Hepatocyte (in vitro differentiated cells): ENCODE data around the gene HRH1.

Experiments used
- EZH2 ChIP-seq: fragments of 200-600 bp; sonication (generic); IDR thresholded peaks from 2 replicates; pipeline ENCODE4 v1.6.1; 2016; ENCODE audit warnings: antibody characterized with exemption, mild to moderate bottlenecking, borderline replicate concordance
- EZH2phosphoT487 ChIP-seq: fragments of 200-600 bp; sonication (generic); IDR thresholded peaks from one replicate; pipeline ENCODE4 v1.6.1; 2018; ENCODE audit warnings: antibody characterized with exemption, mild to moderate bottlenecking, low read depth, moderate library complexity; ENCODE audit not compliant: unreplicated experiment, severe bottlenecking
- TF ChIP-seq, protein P1 (sequence below): fragments of 200-600 bp; sonication (generic); IDR thresholded peaks from 2 replicates; pipeline ENCODE4 v1.5.1; 2016; ENCODE audit warnings: antibody characterized with exemption, mild to moderate bottlenecking; ENCODE audit not compliant: poor library complexity

- TF ChIP-seq, protein P1, sequence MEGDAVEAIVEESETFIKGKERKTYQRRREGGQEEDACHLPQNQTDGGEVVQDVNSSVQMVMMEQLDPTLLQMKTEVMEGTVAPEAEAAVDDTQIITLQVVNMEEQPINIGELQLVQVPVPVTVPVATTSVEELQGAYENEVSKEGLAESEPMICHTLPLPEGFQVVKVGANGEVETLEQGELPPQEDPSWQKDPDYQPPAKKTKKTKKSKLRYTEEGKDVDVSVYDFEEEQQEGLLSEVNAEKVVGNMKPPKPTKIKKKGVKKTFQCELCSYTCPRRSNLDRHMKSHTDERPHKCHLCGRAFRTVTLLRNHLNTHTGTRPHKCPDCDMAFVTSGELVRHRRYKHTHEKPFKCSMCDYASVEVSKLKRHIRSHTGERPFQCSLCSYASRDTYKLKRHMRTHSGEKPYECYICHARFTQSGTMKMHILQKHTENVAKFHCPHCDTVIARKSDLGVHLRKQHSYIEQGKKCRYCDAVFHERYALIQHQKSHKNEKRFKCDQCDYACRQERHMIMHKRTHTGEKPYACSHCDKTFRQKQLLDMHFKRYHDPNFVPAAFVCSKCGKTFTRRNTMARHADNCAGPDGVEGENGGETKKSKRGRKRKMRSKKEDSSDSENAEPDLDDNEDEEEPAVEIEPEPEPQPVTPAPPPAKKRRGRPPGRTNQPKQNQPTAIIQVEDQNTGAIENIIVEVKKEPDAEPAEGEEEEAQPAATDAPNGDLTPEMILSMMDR, result no peak
- no peak for TF ChIP-seq EZH2phosphoT487
- TF ChIP-seq EZH2, result no peak
Measured at GRCh38 chr3:11115548-11115947, 38.7 kb upstream of the HRH1 start.
